WTC11 (cell line): ENCODE results near the gene CPE. TPM values are rescaled to one million over a fixed set of nuclear protein-coding genes. Genes with fewer than 3 reads are reported as not detected.

Experiments used
- ATAC-seq: fragments of 200-7000 bp; cut with Tn5 transposase; 2 replicates; pipeline ENCODE4 v1.10.0; 2021; ENCODE audit warnings: mild to moderate bottlenecking, moderate library complexity
- CTCF ChIA-PET: fragments of 300-600 bp; sonication (Branson Sonifier 250); formaldehyde crosslinking; loops from one replicate; lab custom pipeline; 2021; ENCODE audit warnings: antibody characterized with exemption; lab: Charles Lee
- POLR2A ChIA-PET: fragments of 350-600 bp; sonication (Branson Sonifier 250); formaldehyde crosslinking; loops from one replicate; lab custom pipeline; 2021; ENCODE audit warnings: antibody characterized with exemption; lab: Charles Lee
- DNase-seq: peaks from one replicate; pipeline ENCODE4 v3.0.0; 2021; ENCODE audit warnings: low spot score
- H3K27ac Mint-ChIP-seq: 2 replicates; pipeline ENCODE4 v1.8.0; 2021; ENCODE audit warnings: mixed read lengths
- H3K27me3 Mint-ChIP-seq: 2 replicates; pipeline ENCODE4 v1.8.0; 2021; ENCODE audit warnings: low read depth, mild to moderate bottlenecking, moderate library complexity, mixed read lengths
- H3K36me3 Mint-ChIP-seq: 2 replicates; pipeline ENCODE4 v1.8.0; 2021; ENCODE audit warnings: mixed read lengths
- H3K4me1 Mint-ChIP-seq: 2 replicates; pipeline ENCODE4 v1.8.0; 2022; ENCODE audit warnings: mixed read lengths
- H3K4me3 Mint-ChIP-seq: 2 replicates; pipeline ENCODE4 v1.8.0; 2021; ENCODE audit warnings: mild to moderate bottlenecking, moderate library complexity, mixed read lengths
- H3K9me3 Mint-ChIP-seq: 2 replicates; pipeline ENCODE4 v1.8.0; 2021; ENCODE audit warnings: mixed read lengths
- CTCF ChIP-seq: fragments of 200-600 bp; IDR thresholded peaks from 2 replicates; pipeline ENCODE4 v1.8.0; 2022; ENCODE audit warnings: antibody characterized with exemption
- EMX1 ChIP-seq: fragments of 250-450 bp; sonication (Bioruptor Pico); IDR thresholded peaks from 2 replicates; pipeline ENCODE4 v1.8.0; 2021; ENCODE audit warnings: mild to moderate bottlenecking
- ESRRA ChIP-seq: sonication (generic); formaldehyde crosslinking; IDR thresholded peaks from 2 replicates; pipeline ENCODE4 v1.8.1; 2022; ENCODE audit warnings: mild to moderate bottlenecking, missing genetic modification reagents, borderline replicate concordance
- GTF2I ChIP-seq: fragments of 250-450 bp; sonication (Bioruptor Pico); conservative IDR thresholded peaks from 2 replicates; pipeline ENCODE4 v1.4.0; 2021; ENCODE audit warnings: mild to moderate bottlenecking
- MXD4 ChIP-seq: fragments of 250-450 bp; sonication (Bioruptor Pico); IDR thresholded peaks from 2 replicates; pipeline ENCODE4 v1.8.0; 2021; ENCODE audit warnings: mild to moderate bottlenecking, moderate library complexity, borderline replicate concordance
- MYBL2 ChIP-seq: sonication (generic); formaldehyde crosslinking; IDR thresholded peaks from 2 replicates; pipeline ENCODE4 v1.8.1; 2023; ENCODE audit warnings: mild to moderate bottlenecking, moderate library complexity, missing genetic modification reagents
- NR2C2 ChIP-seq: sonication (generic); formaldehyde crosslinking; IDR thresholded peaks from 2 replicates; pipeline ENCODE4 v1.8.0; 2022; ENCODE audit warnings: mild to moderate bottlenecking, missing genetic modification reagents
- RORB ChIP-seq: fragments of 250-450 bp; sonication (Bioruptor Pico); IDR thresholded peaks from 2 replicates; pipeline ENCODE4 v1.9.0; 2021; ENCODE audit warnings: mild to moderate bottlenecking
- SP1 ChIP-seq: sonication (generic); formaldehyde crosslinking; conservative IDR thresholded peaks from 2 replicates; pipeline ENCODE4 v1.8.1; 2022; ENCODE audit warnings: missing genetic modification reagents
- TP53 ChIP-seq: sonication (generic); formaldehyde crosslinking; IDR thresholded peaks from 2 replicates; pipeline ENCODE4 v1.8.1; 2023; ENCODE audit warnings: mild to moderate bottlenecking, missing genetic modification reagents
- USF1 ChIP-seq: sonication (generic); formaldehyde crosslinking; IDR thresholded peaks from 2 replicates; pipeline ENCODE4 v1.8.0; 2022; ENCODE audit warnings: mild to moderate bottlenecking, missing genetic modification reagents
- ZNF138 ChIP-seq: sonication (generic); formaldehyde crosslinking; conservative IDR thresholded peaks from 2 replicates; pipeline ENCODE4 v1.8.1; 2022; ENCODE audit warnings: mild to moderate bottlenecking, moderate library complexity, missing genetic modification reagents
- total RNA-seq: library from RNA; stranded (reverse); gene quantifications from 3 replicates; pipeline ENCODE4 v1.2.3, GENCODE V29; 2021
- TF ChIP-seq, protein P1 (sequence below): sonication (generic); formaldehyde crosslinking; IDR thresholded peaks from 2 replicates; pipeline ENCODE4 v1.8.0; 2022; ENCODE audit warnings: mild to moderate bottlenecking, missing genetic modification reagents
- TF ChIP-seq, protein P2 (sequence below): sonication (generic); formaldehyde crosslinking; IDR thresholded peaks from 2 replicates; pipeline ENCODE4 v1.8.1; 2022; ENCODE audit warnings: missing genetic modification reagents, borderline replicate concordance
- TF ChIP-seq, protein P3 (sequence below): sonication (generic); formaldehyde crosslinking; IDR thresholded peaks from 2 replicates; pipeline ENCODE4 v1.8.0; 2023; ENCODE audit warnings: missing genetic modification reagents

CPE gene
- total RNA-seq, 1 experiment from 2014 or later, result 9.2 TPM

DNA sequence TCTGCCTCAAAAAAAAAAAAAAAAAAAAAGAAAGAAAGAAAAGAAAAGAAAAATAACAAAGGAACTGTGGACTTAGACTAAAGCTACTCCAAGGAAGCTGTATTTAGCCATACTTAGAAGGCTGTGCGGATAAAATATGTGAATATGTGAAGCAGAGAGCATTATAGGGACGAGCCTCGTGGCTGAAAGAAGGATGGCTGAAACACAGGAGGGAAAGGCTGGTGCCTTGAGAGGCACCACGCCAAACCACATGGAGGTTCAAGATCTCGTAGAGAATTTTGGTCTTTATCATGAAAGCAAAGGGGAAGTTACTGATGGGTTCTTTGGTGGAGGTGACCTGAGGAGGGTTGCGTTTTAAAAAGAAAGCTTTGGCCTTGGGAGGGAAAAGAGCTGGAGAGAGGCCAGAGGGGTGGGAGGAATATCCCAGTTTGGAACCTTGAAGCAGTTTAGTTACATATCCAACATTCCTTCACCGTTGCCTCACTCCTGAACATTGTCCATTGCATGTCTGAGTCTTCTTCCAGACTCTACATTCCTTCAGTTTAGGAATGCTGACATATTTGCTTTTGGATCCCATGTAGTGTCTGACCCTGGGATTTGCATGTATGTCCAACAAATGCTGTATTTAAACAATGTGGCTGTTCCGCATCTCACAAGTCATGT, 82.5 kb downstream of the CPE start:
- H3K4me1 Mint-ChIP-seq, result peaks cover 35% of the 10 kb centered on the region
- DNase-seq, result no peak
- H3K9me3 Mint-ChIP-seq, result no peaks in the 10 kb centered on the region
- TF ChIP-seq USF1 (CRISPR knock-in tag), result no peak
- no peak for TF ChIP-seq TP53
- no peak for TF ChIP-seq ESRRA
- TF ChIP-seq, protein P1, sequence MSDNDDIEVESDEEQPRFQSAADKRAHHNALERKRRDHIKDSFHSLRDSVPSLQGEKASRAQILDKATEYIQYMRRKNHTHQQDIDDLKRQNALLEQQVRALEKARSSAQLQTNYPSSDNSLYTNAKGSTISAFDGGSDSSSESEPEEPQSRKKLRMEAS (CRISPR knock-in tag), result no peak
- TF ChIP-seq RORB, result no peak
- TF ChIP-seq, protein P2, sequence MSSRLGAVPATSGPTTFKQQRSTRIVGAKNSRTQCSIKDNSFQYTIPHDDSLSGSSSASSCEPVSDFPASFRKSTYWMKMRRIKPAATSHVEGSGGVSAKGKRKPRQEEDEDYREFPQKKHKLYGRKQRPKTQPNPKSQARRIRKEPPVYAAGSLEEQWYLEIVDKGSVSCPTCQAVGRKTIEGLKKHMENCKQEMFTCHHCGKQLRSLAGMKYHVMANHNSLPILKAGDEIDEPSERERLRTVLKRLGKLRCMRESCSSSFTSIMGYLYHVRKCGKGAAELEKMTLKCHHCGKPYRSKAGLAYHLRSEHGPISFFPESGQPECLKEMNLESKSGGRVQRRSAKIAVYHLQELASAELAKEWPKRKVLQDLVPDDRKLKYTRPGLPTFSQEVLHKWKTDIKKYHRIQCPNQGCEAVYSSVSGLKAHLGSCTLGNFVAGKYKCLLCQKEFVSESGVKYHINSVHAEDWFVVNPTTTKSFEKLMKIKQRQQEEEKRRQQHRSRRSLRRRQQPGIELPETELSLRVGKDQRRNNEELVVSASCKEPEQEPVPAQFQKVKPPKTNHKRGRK, result no peak
- TF ChIP-seq MXD4 (CRISPR knock-in tag), result no peak
- no peak for TF ChIP-seq SP1 (CRISPR knock-in tag)
- no peak for TF ChIP-seq EMX1 (CRISPR knock-in tag)
- no peak overlapping the region for H3K27ac Mint-ChIP-seq
- H3K4me3 Mint-ChIP-seq, result no peak overlapping the region
- ChIA-PET POLR2A (interaction anchor here (0.6 kb wide), 1 partner anchor 1908 kb away, joined by 3 read pairs; no protein-coding TSS in a partner anchor), CTCF (interaction anchor here (1.6 to 3.5 kb wide), 6 partner anchors 32 to 349 kb away, joined by 3 to 16 read pairs (median 8); partner anchors contain the start of gene TMEM192)
- no peaks in the 10 kb centered on the region for H3K36me3 Mint-ChIP-seq
- no peaks in the 10 kb centered on the region; the same call in 1 of the 2 replicates for H3K27me3 Mint-ChIP-seq
- no peak for ATAC-seq

DNA sequence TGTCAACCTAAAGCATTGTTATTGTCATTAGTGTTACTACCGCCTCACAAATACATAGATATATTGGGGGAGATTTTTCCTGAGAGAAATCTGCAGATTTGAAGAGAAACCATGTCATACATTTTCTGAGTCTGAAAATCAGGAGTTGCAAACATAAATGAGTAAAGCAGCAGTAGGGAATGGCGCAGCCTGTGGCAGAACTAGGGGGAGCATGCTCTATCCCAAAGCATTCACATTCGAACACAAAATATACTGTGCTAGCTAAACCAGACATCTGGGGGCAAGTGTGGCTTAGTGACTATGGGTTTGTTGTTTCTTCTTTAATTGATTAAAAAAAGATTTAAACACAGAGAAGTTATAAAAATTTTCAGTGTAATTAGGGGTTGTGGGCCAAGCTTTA, 83.2 kb downstream of the CPE start:
- DNase-seq, result no peak
- CTCF ChIA-PET, result interaction anchor here (1.1 to 3.5 kb wide), 6 partner anchors 77 to 349 kb away, joined by 4 to 16 read pairs (median 8); partner anchors contain the start of gene TMEM192

GRCh38 chr4:165464376-165464775, 85.6 kb downstream of the CPE start:
- no peaks in the 10 kb centered on the region for H3K9me3 Mint-ChIP-seq
- no peak for TF ChIP-seq ZNF138
- TF ChIP-seq, protein P3, sequence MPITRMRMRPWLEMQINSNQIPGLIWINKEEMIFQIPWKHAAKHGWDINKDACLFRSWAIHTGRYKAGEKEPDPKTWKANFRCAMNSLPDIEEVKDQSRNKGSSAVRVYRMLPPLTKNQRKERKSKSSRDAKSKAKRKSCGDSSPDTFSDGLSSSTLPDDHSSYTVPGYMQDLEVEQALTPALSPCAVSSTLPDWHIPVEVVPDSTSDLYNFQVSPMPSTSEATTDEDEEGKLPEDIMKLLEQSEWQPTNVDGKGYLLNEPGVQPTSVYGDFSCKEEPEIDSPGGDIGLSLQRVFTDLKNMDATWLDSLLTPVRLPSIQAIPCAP (CRISPR knock-in tag), result no peak
- peaks cover 10% of the 10 kb centered on the region for H3K4me1 Mint-ChIP-seq
- DNase-seq (no peak), ATAC-seq (peak; percentile 56)
- no peaks in the 10 kb centered on the region for H3K27me3 Mint-ChIP-seq
- no peaks in the 10 kb centered on the region for H3K36me3 Mint-ChIP-seq
- ChIA-PET POLR2A (no interaction called here), CTCF (interaction anchor here (0.9 to 1.5 kb wide), 4 partner anchors 29 to 333 kb away, joined by 3 to 9 read pairs (median 4); no protein-coding TSS in a partner anchor)
- no peak overlapping the region for H3K4me3 Mint-ChIP-seq
- no peak overlapping the region for H3K27ac Mint-ChIP-seq

More for the DNA sequence above, 83.2 kb downstream of the CPE start:
- peak; percentile 29 for ATAC-seq
- Mint-ChIP-seq H3K4me3 (no peak overlapping the region), H3K36me3 (no peaks in the 10 kb centered on the region), H3K27ac (no peak overlapping the region), H3K27me3 (no peaks in the 10 kb centered on the region), H3K4me1 (peaks cover 33% of the 10 kb centered on the region), H3K9me3 (no peaks in the 10 kb centered on the region)
- TF ChIP-seq MYBL2 (CRISPR knock-in tag) (no peak), NR2C2 (CRISPR knock-in tag) (no peak)
- POLR2A ChIA-PET, result no interaction called here

GRCh38 chr4:165464813-165465381, 86.1 kb downstream of the CPE start:
- Mint-ChIP-seq H3K27me3 (no peaks in the 10 kb centered on the region), H3K4me3 (no peak overlapping the region), H3K9me3 (no peaks in the 10 kb centered on the region), H3K27ac (no peak overlapping the region), H3K36me3 (no peaks in the 10 kb centered on the region), H3K4me1 (peaks cover 10% of the 10 kb centered on the region; the same call in 1 of the 2 replicates)
- ChIA-PET CTCF (interaction anchor here (0.6 to 1.5 kb wide), 3 partner anchors 15 to 334 kb away, joined by 3 to 9 read pairs (median 5); no protein-coding TSS in a partner anchor), POLR2A (no interaction called here)
- DNase-seq, result no peak
- TF ChIP-seq CTCF, result peak; percentile 64
- TF ChIP-seq GTF2I (CRISPR knock-in tag), result no peak
- peak; percentile 78 for ATAC-seq
